SK-N-SH treated with all-trans-retinoic acid at 6 μM for 48 hours (cell line): ENCODE results near the gene ERGIC1.

Experiments
- ATAC-seq: fragments of 200-7000 bp; cut with Tn5 transposase; 3 replicates; pipeline ENCODE4 v1.9.1; 2020; ENCODE audit warnings: mild to moderate bottlenecking, moderate library complexity
- BACH2 ChIP-seq: fragments of 250-450 bp; sonication (Bioruptor Pico); IDR thresholded peaks from 2 replicates; pipeline ENCODE4 v1.9.0; 2021; ENCODE audit warnings: mild to moderate bottlenecking, borderline replicate concordance
- CSDC2 ChIP-seq: fragments of 250-450 bp; sonication (Bioruptor Pico); IDR thresholded peaks from 2 replicates; pipeline ENCODE4 v1.5.0; 2020; ENCODE audit warnings: mild to moderate bottlenecking, moderate library complexity
- ISL1 ChIP-seq: fragments of 250-450 bp; sonication (Bioruptor Pico); IDR thresholded peaks from 2 replicates; pipeline ENCODE4 v2.1.2; 2022; ENCODE audit warnings: mild to moderate bottlenecking, moderate library complexity
- OSR1 ChIP-seq: fragments of 250-450 bp; sonication (Bioruptor Pico); IDR thresholded peaks from 2 replicates; pipeline ENCODE4 v1.8.0; 2022; ENCODE audit warnings: moderate library complexity, mild to moderate bottlenecking, inconsistent platforms
- PATZ1 ChIP-seq: fragments of 250-450 bp; sonication (Bioruptor Pico); IDR thresholded peaks from 2 replicates; pipeline ENCODE4 v1.8.0; 2020; ENCODE audit warnings: mild to moderate bottlenecking, moderate library complexity, borderline replicate concordance
- PPARA ChIP-seq: fragments of 250-450 bp; sonication (Bioruptor Pico); IDR thresholded peaks from 2 replicates; pipeline ENCODE4 v1.5.0; 2020; ENCODE audit warnings: mild to moderate bottlenecking, borderline replicate concordance
- RARB ChIP-seq: fragments of 250-450 bp; sonication (Bioruptor Pico); IDR thresholded peaks from 2 replicates; pipeline ENCODE4 v1.8.0; 2021; ENCODE audit warnings: mild to moderate bottlenecking, moderate library complexity
- TCF4 ChIP-seq: fragments of 250-450 bp; sonication (Bioruptor Pico); IDR thresholded peaks from 2 replicates; pipeline ENCODE4 v1.8.0; 2021; ENCODE audit warnings: mild to moderate bottlenecking, moderate library complexity, borderline replicate concordance
- TOX ChIP-seq: fragments of 250-450 bp; sonication (Bioruptor Pico); IDR thresholded peaks from 2 replicates; pipeline ENCODE4 v1.8.0; 2021; ENCODE audit warnings: mild to moderate bottlenecking, moderate library complexity, borderline replicate concordance
- ZC3H10 ChIP-seq: fragments of 250-450 bp; sonication (Bioruptor Pico); IDR thresholded peaks from 2 replicates; pipeline ENCODE4 v1.5.1; 2021; ENCODE audit warnings: mild to moderate bottlenecking, moderate library complexity
- ZFP3 ChIP-seq: fragments of 250-450 bp; sonication (Bioruptor Pico); IDR thresholded peaks from 2 replicates; pipeline ENCODE4 v1.5.0; 2020; ENCODE audit warnings: mild to moderate bottlenecking, moderate library complexity
- ZFP30 ChIP-seq: fragments of 450-650 bp; formaldehyde crosslinking; IDR thresholded peaks from 2 replicates; pipeline ENCODE4 v1.5.0; 2022; ENCODE audit warnings: mild to moderate bottlenecking, moderate library complexity
- ZNF565 ChIP-seq: fragments of 450-650 bp; formaldehyde crosslinking; conservative IDR thresholded peaks from 2 replicates; pipeline ENCODE4 v1.5.0; 2020; ENCODE audit warnings: low read depth, mild to moderate bottlenecking, moderate library complexity
- ZNF70 ChIP-seq: fragments of 450-650 bp; formaldehyde crosslinking; IDR thresholded peaks from 2 replicates; pipeline ENCODE4 v1.5.0; 2020; ENCODE audit warnings: mild to moderate bottlenecking, moderate library complexity
- ZNF8 ChIP-seq: fragments of 450-650 bp; formaldehyde crosslinking; IDR thresholded peaks from 2 replicates; pipeline ENCODE4 v1.5.0; 2020; ENCODE audit warnings: mild to moderate bottlenecking, moderate library complexity
- TF ChIP-seq, protein P1 (sequence below): fragments of 250-450 bp; sonication (Bioruptor Pico); IDR thresholded peaks from 2 replicates; pipeline ENCODE4 v1.5.0; 2020; ENCODE audit warnings: mild to moderate bottlenecking, moderate library complexity
- TF ChIP-seq, protein P2 (sequence below): fragments of 250-450 bp; sonication (Bioruptor Pico); IDR thresholded peaks from 2 replicates; pipeline ENCODE4 v1.8.0; 2021; ENCODE audit warnings: low read depth, mild to moderate bottlenecking, moderate library complexity, borderline replicate concordance
- TF ChIP-seq, protein P3 (sequence below): fragments of 250-450 bp; sonication (Bioruptor Pico); IDR thresholded peaks from 2 replicates; pipeline ENCODE4 v1.5.1; 2021; ENCODE audit warnings: mild to moderate bottlenecking, moderate library complexity

Gene ERGIC1

GRCh38 chr5:172877466-172878260 lies 43.6 kb downstream of the ERGIC1 start:
- TF ChIP-seq CSDC2 (CRISPR knock-in tag) (no peak), TOX (CRISPR knock-in tag) (no peak), OSR1 (no peak), ZNF70 (CRISPR knock-in tag) (no peak), ZFP3 (CRISPR knock-in tag) (no peak), TCF4 (no peak), PPARA (no peak)
- TF ChIP-seq, protein P1, sequence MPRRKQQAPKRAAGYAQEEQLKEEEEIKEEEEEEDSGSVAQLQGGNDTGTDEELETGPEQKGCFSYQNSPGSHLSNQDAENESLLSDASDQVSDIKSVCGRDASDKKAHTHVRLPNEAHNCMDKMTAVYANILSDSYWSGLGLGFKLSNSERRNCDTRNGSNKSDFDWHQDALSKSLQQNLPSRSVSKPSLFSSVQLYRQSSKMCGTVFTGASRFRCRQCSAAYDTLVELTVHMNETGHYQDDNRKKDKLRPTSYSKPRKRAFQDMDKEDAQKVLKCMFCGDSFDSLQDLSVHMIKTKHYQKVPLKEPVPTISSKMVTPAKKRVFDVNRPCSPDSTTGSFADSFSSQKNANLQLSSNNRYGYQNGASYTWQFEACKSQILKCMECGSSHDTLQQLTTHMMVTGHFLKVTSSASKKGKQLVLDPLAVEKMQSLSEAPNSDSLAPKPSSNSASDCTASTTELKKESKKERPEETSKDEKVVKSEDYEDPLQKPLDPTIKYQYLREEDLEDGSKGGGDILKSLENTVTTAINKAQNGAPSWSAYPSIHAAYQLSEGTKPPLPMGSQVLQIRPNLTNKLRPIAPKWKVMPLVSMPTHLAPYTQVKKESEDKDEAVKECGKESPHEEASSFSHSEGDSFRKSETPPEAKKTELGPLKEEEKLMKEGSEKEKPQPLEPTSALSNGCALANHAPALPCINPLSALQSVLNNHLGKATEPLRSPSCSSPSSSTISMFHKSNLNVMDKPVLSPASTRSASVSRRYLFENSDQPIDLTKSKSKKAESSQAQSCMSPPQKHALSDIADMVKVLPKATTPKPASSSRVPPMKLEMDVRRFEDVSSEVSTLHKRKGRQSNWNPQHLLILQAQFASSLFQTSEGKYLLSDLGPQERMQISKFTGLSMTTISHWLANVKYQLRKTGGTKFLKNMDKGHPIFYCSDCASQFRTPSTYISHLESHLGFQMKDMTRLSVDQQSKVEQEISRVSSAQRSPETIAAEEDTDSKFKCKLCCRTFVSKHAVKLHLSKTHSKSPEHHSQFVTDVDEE, result no peak
- TF ChIP-seq, protein P2, sequence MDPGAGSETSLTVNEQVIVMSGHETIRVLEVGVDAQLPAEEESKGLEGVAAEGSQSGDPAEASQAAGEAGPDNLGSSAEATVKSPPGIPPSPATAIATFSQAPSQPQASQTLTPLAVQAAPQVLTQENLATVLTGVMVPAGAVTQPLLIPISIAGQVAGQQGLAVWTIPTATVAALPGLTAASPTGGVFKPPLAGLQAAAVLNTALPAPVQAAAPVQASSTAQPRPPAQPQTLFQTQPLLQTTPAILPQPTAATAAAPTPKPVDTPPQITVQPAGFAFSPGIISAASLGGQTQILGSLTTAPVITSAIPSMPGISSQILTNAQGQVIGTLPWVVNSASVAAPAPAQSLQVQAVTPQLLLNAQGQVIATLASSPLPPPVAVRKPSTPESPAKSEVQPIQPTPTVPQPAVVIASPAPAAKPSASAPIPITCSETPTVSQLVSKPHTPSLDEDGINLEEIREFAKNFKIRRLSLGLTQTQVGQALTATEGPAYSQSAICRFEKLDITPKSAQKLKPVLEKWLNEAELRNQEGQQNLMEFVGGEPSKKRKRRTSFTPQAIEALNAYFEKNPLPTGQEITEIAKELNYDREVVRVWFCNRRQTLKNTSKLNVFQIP (CRISPR knock-in tag), result no peak
- ATAC-seq, result no peak

GRCh38 chr5:172878585-172878932 lies 44.5 kb downstream of the ERGIC1 start:
- TF ChIP-seq, protein P3, sequence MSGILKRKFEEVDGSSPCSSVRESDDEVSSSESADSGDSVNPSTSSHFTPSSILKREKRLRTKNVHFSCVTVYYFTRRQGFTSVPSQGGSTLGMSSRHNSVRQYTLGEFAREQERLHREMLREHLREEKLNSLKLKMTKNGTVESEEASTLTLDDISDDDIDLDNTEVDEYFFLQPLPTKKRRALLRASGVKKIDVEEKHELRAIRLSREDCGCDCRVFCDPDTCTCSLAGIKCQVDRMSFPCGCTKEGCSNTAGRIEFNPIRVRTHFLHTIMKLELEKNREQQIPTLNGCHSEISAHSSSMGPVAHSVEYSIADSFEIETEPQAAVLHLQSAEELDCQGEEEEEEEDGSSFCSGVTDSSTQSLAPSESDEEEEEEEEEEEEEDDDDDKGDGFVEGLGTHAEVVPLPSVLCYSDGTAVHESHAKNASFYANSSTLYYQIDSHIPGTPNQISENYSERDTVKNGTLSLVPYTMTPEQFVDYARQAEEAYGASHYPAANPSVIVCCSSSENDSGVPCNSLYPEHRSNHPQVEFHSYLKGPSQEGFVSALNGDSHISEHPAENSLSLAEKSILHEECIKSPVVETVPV, result no peak
- TF ChIP-seq, protein P2 (CRISPR knock-in tag), result no peak
- TF ChIP-seq ZFP3 (CRISPR knock-in tag) (no peak), ZC3H10 (no peak), OSR1 (no peak), ZNF565 (CRISPR knock-in tag) (no peak), CSDC2 (CRISPR knock-in tag) (no peak), PATZ1 (CRISPR knock-in tag) (no peak), BACH2 (CRISPR knock-in tag) (no peak), RARB (CRISPR knock-in tag) (no peak), ISL1 (CRISPR knock-in tag) (no peak), ZNF8 (no peak), TOX (CRISPR knock-in tag) (no peak), ZFP30 (CRISPR knock-in tag) (no peak)
- TF ChIP-seq, protein P1, result no peak
- ATAC-seq, result no peak
